H1 (cell line): ENCODE data around the gene TRPT1. TPM values are rescaled to one million over a fixed set of nuclear protein-coding genes. Genes with fewer than 3 reads are reported as not detected.

Source experiments
- polyA plus RNA-seq, 7 experiments: library from polyadenylated mRNA; depleted of rRNA in 3 of 7; stranded (reverse) in 5 of 7; unstranded in 2 of 7; fragments of >200 nt in 5 of 7; fragments of 200-250 nt in 2 of 7; gene quantifications; 1 replicate in 5 of 7; 2 replicates in 1 of 7; 4 replicates in 1 of 7; pipeline versions ENCODE4 v1.2.1 to v1.2.3, GENCODE V29; 2011 to 2013; ENCODE audit warnings: missing spikeins in 2 of 7, mixed read lengths in 2 of 7
- total RNA-seq: library from RNA; stranded (reverse); fragmentation: NEBNext Ultra II Directional; extraction: Animal tissue kit (Norgen Biotek cat#: 25700); gene quantifications from 2 replicates; pipeline ENCODE4 v1.2.1, GENCODE V29; 2021
- TF ChIP-seq, protein P1 (sequence below): IDR thresholded peaks from 2 replicates; pipeline ENCODE4 v1.6.1; 2011; ENCODE audit warnings: low read length, improper control_type of control experiment

TRPT1 gene
- total and polyA plus RNA-seq, 2 of the 8 experiments (the other 6 are each of a cell fraction or from before 2014, with no cell fraction given) = 34.5 to 74.6 TPM

GRCh38 chr11:64207256-64208085 is 18.5 kb downstream of the TRPT1 start (continued):
- TF ChIP-seq, protein P1, sequence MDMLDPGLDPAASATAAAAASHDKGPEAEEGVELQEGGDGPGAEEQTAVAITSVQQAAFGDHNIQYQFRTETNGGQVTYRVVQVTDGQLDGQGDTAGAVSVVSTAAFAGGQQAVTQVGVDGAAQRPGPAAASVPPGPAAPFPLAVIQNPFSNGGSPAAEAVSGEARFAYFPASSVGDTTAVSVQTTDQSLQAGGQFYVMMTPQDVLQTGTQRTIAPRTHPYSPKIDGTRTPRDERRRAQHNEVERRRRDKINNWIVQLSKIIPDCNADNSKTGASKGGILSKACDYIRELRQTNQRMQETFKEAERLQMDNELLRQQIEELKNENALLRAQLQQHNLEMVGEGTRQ = no peak
